ENCODE data around the gene EDN1. TPM values are rescaled to one million over a fixed set of nuclear protein-coding genes. Genes with fewer than 3 reads are reported as not detected.

Gene EDN1
- total and polyA plus RNA-seq, 11 donors: 1.0 to 11.6 (median 4.1) TPM

- no peaks in the 10 kb centered on the region for H3K9me3 ChIP-seq
- H3K4me3 ChIP-seq: no peak overlapping the region
- H3K4me1 ChIP-seq: peaks cover 0 to 19% (median 9%) of the 10 kb centered on the region in 12 donors
- WGBS, 4 donors: 95 to 100% (median 98%) methylated on average over 1 of the region's 1 CpG
- no peak for ATAC-seq
- intact Hi-C loops (cut with DNase I): no loop called here
- TF ChIP-seq POLR2A (IDR thresholded peaks at IDR 0.05): no peak
- TF ChIP-seq CTCF (IDR thresholded peaks at IDR 0.05): no peak
- H3K36me3 ChIP-seq: no peaks in the 10 kb centered on the region
- H3K27me3 ChIP-seq: no peaks in the 10 kb centered on the region
- H3K27ac ChIP-seq: no peak overlapping the region
- DNase-seq: no peak
Observed at GRCh38 chr6:12333128-12333527, 43.0 kb downstream of the EDN1 start.

GRCh38 chr6:12334526-12335130 is 44.5 kb downstream of the EDN1 start:
- Histone ChIP-seq H3K36me3 (no peaks in the 10 kb centered on the region), H3K9me3 (no peaks in the 10 kb centered on the region), H3K4me3 (no peak overlapping the region), H3K4me1 (peaks cover 0 to 19% (median 9%) of the 10 kb centered on the region in 12 donors), H3K27me3 (no peaks in the 10 kb centered on the region), H3K27ac (no peak overlapping the region)
- TF ChIP-seq POLR2A (IDR thresholded peaks at IDR 0.05) (no peak), CTCF (IDR thresholded peaks at IDR 0.05) (no peak)
- DNase-seq (no peak), ATAC-seq (no peak)
- intact Hi-C loops (cut with DNase I): no loop called here
- WGBS, 4 donors: 85 to 89% (median 87%) methylated on average over 4 of the region's 4 CpGs

DNA sequence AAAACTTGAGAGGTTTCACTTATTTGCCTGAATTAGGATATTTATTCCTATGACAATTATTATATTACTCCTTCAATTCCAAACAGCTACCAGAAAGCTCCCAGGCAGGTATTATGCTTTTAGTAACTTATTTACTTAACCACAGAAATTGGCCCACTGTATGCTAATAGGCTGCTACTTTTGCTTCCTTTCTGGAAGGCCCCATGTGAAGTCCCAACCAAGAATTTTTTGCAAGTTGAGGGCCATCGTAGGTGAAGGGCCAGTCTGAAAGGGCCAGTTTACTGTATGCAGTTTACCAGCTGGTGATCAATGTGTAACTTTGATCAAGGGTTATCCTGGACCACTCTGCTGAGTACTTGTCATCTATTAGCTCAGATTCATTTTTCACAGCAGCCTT is 45.0 kb downstream of the EDN1 start:
- ATAC-seq (no peak), DNase-seq (no peak)
- no peak overlapping the region for H3K4me3 ChIP-seq
- H3K27me3 ChIP-seq: no peaks in the 10 kb centered on the region
- H3K4me1 ChIP-seq: peaks cover 0 to 19% (median 9%) of the 10 kb centered on the region in 12 donors
- intact Hi-C loops (cut with DNase I): no loop called here
- no peak overlapping the region for H3K27ac ChIP-seq
- H3K9me3 ChIP-seq: no peaks in the 10 kb centered on the region
- no peaks in the 10 kb centered on the region for H3K36me3 ChIP-seq
- no peak for TF ChIP-seq CTCF (IDR thresholded peaks at IDR 0.05)
- no peak for TF ChIP-seq POLR2A (IDR thresholded peaks at IDR 0.05)
- 80 to 97% (median 87%) methylated on average over 1 of the region's 1 CpG for WGBS, 4 donors

DNA sequence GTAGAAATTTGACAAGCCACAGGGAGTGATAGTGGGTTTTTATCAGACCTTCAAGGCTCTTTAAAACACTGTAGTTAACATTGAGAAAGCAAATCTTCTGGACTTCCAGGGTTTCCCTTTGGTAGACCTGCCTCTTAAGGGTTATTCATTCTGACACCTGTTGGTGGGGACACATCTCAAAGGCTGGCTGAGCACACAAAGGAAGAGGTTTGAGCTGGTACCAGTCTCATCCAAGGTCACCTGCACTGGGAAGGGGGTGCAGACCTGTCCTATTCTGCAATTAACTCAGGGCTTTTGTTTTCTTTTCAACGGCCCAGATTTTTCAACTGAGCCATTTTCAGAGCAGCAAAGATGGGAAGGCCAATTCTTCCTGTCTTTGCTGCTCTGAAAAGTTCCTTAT is 45.6 kb downstream of the EDN1 start:
- H3K36me3 ChIP-seq: no peaks in the 10 kb centered on the region
- no peak overlapping the region for H3K27ac ChIP-seq
- DNase-seq (no peak), ATAC-seq (no peak)
- no peaks in the 10 kb centered on the region for H3K27me3 ChIP-seq
- H3K4me1 ChIP-seq: peaks cover 0 to 19% (median 9%) of the 10 kb centered on the region in 12 donors
- 58 to 81% (median 67%) methylated on average over 1 of the region's 1 CpG for WGBS, 4 donors
- H3K9me3 ChIP-seq: no peaks in the 10 kb centered on the region
- intact Hi-C loops (cut with DNase I): no loop called here
- TF ChIP-seq POLR2A (IDR thresholded peaks at IDR 0.05) (no peak), CTCF (IDR thresholded peaks at IDR 0.05) (no peak)
- no peak overlapping the region for H3K4me3 ChIP-seq
